ENCODE results near the gene NDC1. TPM values are rescaled to one million over a fixed set of nuclear protein-coding genes. Genes with fewer than 3 reads are reported as not detected.

NDC1 gene
- total and polyA plus RNA-seq, 2 donors (not counting 3 experiments of a cell fraction or from before 2014, with no cell fraction given): 23.2 to 29.2 TPM

- TF ChIP-seq MYC (IDR thresholded peaks at IDR 0.05; ENCODE audit: low read depth, low read length): no peak
- TF ChIP-seq GATA2 (IDR thresholded peaks at IDR 0.05; ENCODE audit: insufficient read depth, insufficient read length, low read depth, low read length): no peak
- no peak for TF ChIP-seq POLR2A (IDR thresholded peaks at IDR 0.05; ENCODE audit: low read depth, low read length)
- TF ChIP-seq, protein P1, sequence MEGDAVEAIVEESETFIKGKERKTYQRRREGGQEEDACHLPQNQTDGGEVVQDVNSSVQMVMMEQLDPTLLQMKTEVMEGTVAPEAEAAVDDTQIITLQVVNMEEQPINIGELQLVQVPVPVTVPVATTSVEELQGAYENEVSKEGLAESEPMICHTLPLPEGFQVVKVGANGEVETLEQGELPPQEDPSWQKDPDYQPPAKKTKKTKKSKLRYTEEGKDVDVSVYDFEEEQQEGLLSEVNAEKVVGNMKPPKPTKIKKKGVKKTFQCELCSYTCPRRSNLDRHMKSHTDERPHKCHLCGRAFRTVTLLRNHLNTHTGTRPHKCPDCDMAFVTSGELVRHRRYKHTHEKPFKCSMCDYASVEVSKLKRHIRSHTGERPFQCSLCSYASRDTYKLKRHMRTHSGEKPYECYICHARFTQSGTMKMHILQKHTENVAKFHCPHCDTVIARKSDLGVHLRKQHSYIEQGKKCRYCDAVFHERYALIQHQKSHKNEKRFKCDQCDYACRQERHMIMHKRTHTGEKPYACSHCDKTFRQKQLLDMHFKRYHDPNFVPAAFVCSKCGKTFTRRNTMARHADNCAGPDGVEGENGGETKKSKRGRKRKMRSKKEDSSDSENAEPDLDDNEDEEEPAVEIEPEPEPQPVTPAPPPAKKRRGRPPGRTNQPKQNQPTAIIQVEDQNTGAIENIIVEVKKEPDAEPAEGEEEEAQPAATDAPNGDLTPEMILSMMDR (IDR thresholded peaks at IDR 0.05; ENCODE audit: extremely low read depth in 1 of 2, insufficient read depth in 1 of 2, low read depth in 1 of 2, low read length in 2 of 2): no peak
- no peak for TF ChIP-seq POLR2AphosphoS5 (IDR thresholded peaks at IDR 0.05; ENCODE audit: insufficient read depth, low read depth, low read length)
- no peak for TF ChIP-seq EZH2 (IDR thresholded peaks at IDR 0.05; ENCODE audit: borderline replicate concordance, low read depth, low read length, severe bottlenecking)
- TF ChIP-seq JUN (IDR thresholded peaks at IDR 0.05; ENCODE audit: borderline replicate concordance, insufficient read depth, insufficient read length, low read depth): no peak
- TF ChIP-seq FOS (IDR thresholded peaks at IDR 0.05; ENCODE audit: borderline replicate concordance, insufficient read depth, low read length): no peak
- no peak for TF ChIP-seq MAX (IDR thresholded peaks at IDR 0.05; ENCODE audit: insufficient read depth, insufficient read length)
- H3K79me2 ChIP-seq (ENCODE audit: control insufficient read depth, insufficient read depth, low read length): no peaks in the 10 kb centered on the region
- no peak overlapping the region for H3K9ac ChIP-seq (replicated peaks; ENCODE audit: extremely low read depth, insufficient read depth, low read length)
- dilution Hi-C loops (cut with MboI; ENCODE audit: extremely low pct_ligation_motif_present, low sequenced_read_pairs) (no loop called here), intact Hi-C loops (cut with micrococcal nuclease) (no loop called here)
- ChIA-PET POLR2A (no interaction called here), CTCF (interaction anchor here (3.0 kb wide), 1 partner anchor 9 kb away, joined by 13 read pairs; no protein-coding TSS in a partner anchor)
- H4K20me1 ChIP-seq (replicated peaks; ENCODE audit: control insufficient read depth, extremely low read depth, insufficient read depth, low read length): no peaks in the 10 kb centered on the region
- BruUV-seq (replicated peaks): no TSS peak
- no peak for DNase-seq (ENCODE audit: low read depth, low spot score)
- no peak overlapping the region for H3K4me2 ChIP-seq (ENCODE audit: insufficient read depth, low read length)
- H2AFZ ChIP-seq (ENCODE audit: low read depth, low read length): no peak overlapping the region
- H3K27me3 ChIP-seq (ENCODE audit: control insufficient read depth in 2 of 2, insufficient read depth in 2 of 2, low read length in 2 of 2): peaks cover 6 to 21% of the 10 kb centered on the region in 2 experiments
- no peaks in the 10 kb centered on the region for H3K36me3 ChIP-seq (ENCODE audit: control insufficient read depth in 2 of 2, extremely low read depth in 1 of 2, insufficient read depth in 2 of 2, low read length in 2 of 2)
- no peak for FAIRE-seq
- H3K4me3 ChIP-seq (replicated peaks in 1 of 3; ENCODE audit: insufficient read depth in 1 of 3, low read depth in 1 of 3, low read length in 3 of 3): no peak overlapping the region
- H3K9me1 ChIP-seq (replicated peaks; ENCODE audit: control insufficient read depth, extremely low read depth, insufficient read depth, low read length): no peaks in the 10 kb centered on the region
- no peaks in the 10 kb centered on the region for H3K9me3 ChIP-seq (replicated peaks; ENCODE audit: control insufficient read depth, insufficient read depth, low read length)
- H3K4me1 ChIP-seq (ENCODE audit: control insufficient read depth, extremely low read depth, insufficient read depth, low read length): no peaks in the 10 kb centered on the region
- H3K27ac ChIP-seq (ENCODE audit: insufficient read depth, low read depth, low read length): no peak overlapping the region
These were observed 112.8 kb downstream of the NDC1 start for GRCh38 chr1:53725238-53725689.

All from endothelial cell of umbilical vein (primary cell).